Measurements from ENCODE around the gene VSTM4. TPM values are rescaled to one million over a fixed set of nuclear protein-coding genes. Genes with fewer than 3 reads are reported as not detected.

VSTM4 gene
- total and polyA plus RNA-seq, 2 experiments from 2014 or later = 0.21 to 0.66 TPM

- no peaks in the 10 kb centered on the region for H3K36me3 Mint-ChIP-seq (ENCODE audit: low read depth)
- H3K27me3 Mint-ChIP-seq (ENCODE audit: insufficient read depth, low read depth, poor library complexity) = peaks cover 1% of the 10 kb centered on the region
- H2AFZ ChIP-seq = no peak overlapping the region
- peaks cover 1% of the 10 kb centered on the region; the same call in 1 of the 3 replicates for H3K9me3 Mint-ChIP-seq
- H3K9me2 ChIP-seq (ENCODE audit: insufficient read depth) = no peaks in the 10 kb centered on the region
- no peaks in the 10 kb centered on the region for H3K27me3 ChIP-seq (ENCODE audit: insufficient read depth)
- H3K27ac Mint-ChIP-seq = no peak overlapping the region
- H4K20me1 ChIP-seq (replicated peaks; ENCODE audit: insufficient read depth) = no peaks in the 10 kb centered on the region
- no peaks in the 10 kb centered on the region for H3K79me2 ChIP-seq (replicated peaks; ENCODE audit: insufficient read depth)
- no peak overlapping the region for H3K4me3 Mint-ChIP-seq
- no peaks in the 10 kb centered on the region for H3K36me3 ChIP-seq (ENCODE audit: insufficient read depth)
- TF ChIP-seq JUNB (IDR thresholded peaks at IDR 0.05; ENCODE audit: unreplicated experiment) (no peak), POLR2AphosphoS5 (IDR thresholded peaks at IDR 0.05; ENCODE audit: low read depth) (no peak), CREB1 (CRISPR knock-in tag; IDR thresholded peaks at IDR 0.05; ENCODE audit: low read depth) (no peak), ZNF462 (CRISPR knock-in tag; IDR thresholded peaks at IDR 0.05) (no peak), ETS1 (IDR thresholded peaks at IDR 0.05) (no peak)
- no peak overlapping the region for H3K27ac ChIP-seq (ENCODE audit: low read depth)
- no peaks in the 10 kb centered on the region for H3F3A ChIP-seq (replicated peaks; ENCODE audit: low read depth)
- no peaks in the 10 kb centered on the region for H3K4me1 ChIP-seq (ENCODE audit: insufficient read depth)
- H3K4me2 ChIP-seq = no peak overlapping the region
- H3K4me3 ChIP-seq = no peak overlapping the region
- ATAC-seq = no peak
- H3K4me1 Mint-ChIP-seq = peaks cover 5% of the 10 kb centered on the region
- DNase-seq (ENCODE audit: low spot score) = no peak
Observed at GRCh38 chr10:49010295-49010694, 105.0 kb downstream of the VSTM4 start.

Measured in GM23338 (cell line).